Right lobe of liver (tissue), 6 donors: ENCODE data around the gene COL16A1. TPM values are rescaled to one million over a fixed set of nuclear protein-coding genes. Genes with fewer than 3 reads are reported as not detected.

Experiments
- ATAC-seq, 4 donors: fragments of 200-7000 bp; cut with Tn5 transposase; one replicate each; pipeline ENCODE4 v1.9.1; 2020; ENCODE audit warnings: mild to moderate bottlenecking in 4 of 4, moderate library complexity in 4 of 4
- DNase-seq, 3 donors: peaks; one replicate each; pipeline ENCODE4 v3.0.0-alpha.2; 2020
- H3K27ac ChIP-seq, 3 donors: fragments of 200-600 bp; one replicate each; pipeline ENCODE4 v1.8.0; 2022
- H3K27me3 ChIP-seq, 2 donors: fragments of 200-600 bp; one replicate each; pipeline ENCODE4 v1.8.0; 2022
- H3K36me3 ChIP-seq, 4 donors: fragments of 200-600 bp; sonication (generic) in 1 of 4; one replicate each; pipeline versions ENCODE4 v1.5.1 to v1.8.0; 2017 to 2022; ENCODE audit warnings: control low read depth in 1 of 4
- H3K4me1 ChIP-seq, 4 donors: fragments of 200-600 bp; sonication (generic) in 1 of 4; one replicate each; pipeline versions ENCODE4 v1.5.1 to v1.8.0; 2017 to 2022; ENCODE audit warnings: control low read depth in 1 of 4
- H3K4me3 ChIP-seq, 3 donors: fragments of 200-600 bp; one replicate each; pipeline ENCODE4 v1.8.0; 2022
- H3K9me3 ChIP-seq, 4 donors: fragments of 200-600 bp; sonication (generic) in 1 of 4; one replicate each; pipeline versions ENCODE4 v1.5.1 to v1.8.0; 2017 to 2022; ENCODE audit warnings: control low read depth in 1 of 4
- POLR2A ChIP-seq: fragments of 450-650 bp; IDR thresholded peaks from one replicate; pipeline ENCODE4 v1.6.1; 2017; ENCODE audit warnings: antibody characterized with exemption, mild to moderate bottlenecking
- WGBS: methylation state at CpG from one replicate; pipeline ENCODE4 v1.1.6; 2018; ENCODE audit warnings: low coverage, low lambda C conversion rate; ENCODE audit not compliant: insufficient coverage; ENCODE audit errors: missing lambda C conversion rate; 5-methylcytosine and 5-hydroxymethylcytosine counted together
- intact Hi-C, 2 donors: fragments of 100-400 bp; cut with DNase I; formaldehyde crosslinking; loops; one replicate each; pipeline versions ENCODE4 v1.11.2 to v1.14.1; 2022
- total RNA-seq, 6 experiments: library from RNA; depleted of rRNA in 2 of 6; stranded (reverse); fragments of >200 nt in 2 of 6; fragmentation: NEBNext Ultra II Directional in 3 of 6; extraction: Animal tissue kit (Norgen Biotek cat#: 25700) in 3 of 6; gene quantifications; one replicate each; pipeline versions ENCODE4 v1.1.0 to v1.2.4, GENCODE V29; 2016 to 2023
- TF ChIP-seq, protein P1 (sequence below), 4 donors: fragments of 200-600 bp in 3 of 4; fragments of 450-650 bp in 1 of 4; IDR thresholded peaks; one replicate each; pipeline versions ENCODE4 v1.5.1 to v1.8.0; 2016 to 2022; ENCODE audit warnings: antibody characterized with exemption in 4 of 4, mild to moderate bottlenecking in 2 of 4
- donor health status: DM: no; HTN: yes; CAD: no.
- donor health status: DM: no; HTN: no; CAD: no.
- donor health status: DM: no; HTN: no; CAD: no.
- donor health status: DM: no; HTN: yes; CAD: no.
- donor health status: DM: no; HTN: yes; CAD: no.

The COL16A1 gene
- total RNA-seq, 6 experiments from 2014 or later = 0.73 to 3.5 (median 1.9) TPM

DNA sequence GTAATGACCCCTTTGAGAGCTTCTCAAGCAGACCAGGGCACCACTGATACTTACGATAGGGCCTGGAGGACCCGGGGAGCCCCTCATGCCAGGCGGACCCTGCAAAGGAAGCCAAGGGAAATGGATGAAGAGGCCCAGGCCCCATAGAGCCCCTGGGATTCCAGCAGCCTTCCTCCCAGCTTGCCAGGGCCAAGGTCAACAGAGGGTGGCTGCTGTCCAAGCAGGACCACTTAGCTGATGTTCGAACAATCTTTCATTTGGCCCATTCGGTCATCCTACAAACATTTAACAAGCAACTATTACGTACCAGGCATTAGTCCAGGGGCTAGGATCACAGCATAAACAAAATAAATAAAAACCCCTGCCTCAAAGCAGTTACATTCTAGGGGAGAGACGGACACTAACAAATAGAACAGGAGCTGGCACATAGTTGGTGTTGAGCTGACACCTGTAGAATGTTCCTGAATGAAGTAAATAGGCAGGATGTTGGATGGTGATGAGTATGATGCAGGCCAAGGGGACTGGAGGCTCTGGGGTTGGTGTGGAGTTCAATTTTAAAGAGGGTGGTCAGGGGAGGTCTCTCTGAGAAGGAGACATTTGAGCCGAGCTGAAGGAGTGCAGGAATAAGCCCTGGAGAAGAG lies 32.1 kb downstream of the COL16A1 start:
- 44% methylated on average over 5 of the region's 8 CpGs for WGBS
- Histone ChIP-seq H3K36me3 (no peaks in the 10 kb centered on the region), H3K27ac (no peak overlapping the region), H3K27me3 (no peaks in the 10 kb centered on the region), H3K9me3 (no peaks in the 10 kb centered on the region), H3K4me1 (no peaks in the 10 kb centered on the region), H3K4me3 (no peak overlapping the region)
- ATAC-seq (no peak), DNase-seq (no peak)
- intact Hi-C loops = no loop called here
- TF ChIP-seq, protein P1, sequence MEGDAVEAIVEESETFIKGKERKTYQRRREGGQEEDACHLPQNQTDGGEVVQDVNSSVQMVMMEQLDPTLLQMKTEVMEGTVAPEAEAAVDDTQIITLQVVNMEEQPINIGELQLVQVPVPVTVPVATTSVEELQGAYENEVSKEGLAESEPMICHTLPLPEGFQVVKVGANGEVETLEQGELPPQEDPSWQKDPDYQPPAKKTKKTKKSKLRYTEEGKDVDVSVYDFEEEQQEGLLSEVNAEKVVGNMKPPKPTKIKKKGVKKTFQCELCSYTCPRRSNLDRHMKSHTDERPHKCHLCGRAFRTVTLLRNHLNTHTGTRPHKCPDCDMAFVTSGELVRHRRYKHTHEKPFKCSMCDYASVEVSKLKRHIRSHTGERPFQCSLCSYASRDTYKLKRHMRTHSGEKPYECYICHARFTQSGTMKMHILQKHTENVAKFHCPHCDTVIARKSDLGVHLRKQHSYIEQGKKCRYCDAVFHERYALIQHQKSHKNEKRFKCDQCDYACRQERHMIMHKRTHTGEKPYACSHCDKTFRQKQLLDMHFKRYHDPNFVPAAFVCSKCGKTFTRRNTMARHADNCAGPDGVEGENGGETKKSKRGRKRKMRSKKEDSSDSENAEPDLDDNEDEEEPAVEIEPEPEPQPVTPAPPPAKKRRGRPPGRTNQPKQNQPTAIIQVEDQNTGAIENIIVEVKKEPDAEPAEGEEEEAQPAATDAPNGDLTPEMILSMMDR (IDR thresholded peaks at IDR 0.05) = no peak
- TF ChIP-seq POLR2A = no peak

DNA sequence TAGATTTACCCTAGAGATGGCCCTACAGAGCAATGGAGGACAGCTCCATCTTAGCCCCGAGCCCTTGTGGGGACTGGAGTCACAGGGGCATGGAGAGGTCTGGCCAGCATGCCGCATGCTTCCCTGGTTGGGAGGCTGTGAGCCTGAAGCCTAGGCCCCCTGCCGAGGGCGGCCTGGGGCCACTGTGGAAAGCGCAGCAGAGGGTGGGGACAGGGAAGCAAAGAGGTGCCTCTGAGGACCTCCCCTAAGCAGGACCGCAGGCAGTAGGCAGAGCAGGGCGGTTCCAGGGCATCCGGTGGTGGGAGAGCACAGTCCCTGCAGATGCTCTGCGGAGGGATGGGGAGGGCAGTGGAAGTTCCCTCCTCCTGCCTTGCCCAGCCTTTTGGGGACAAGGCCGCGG lies 32.7 kb downstream of the COL16A1 start:
- H3K9me3 ChIP-seq = no peaks in the 10 kb centered on the region
- ATAC-seq = no peak
- no peak overlapping the region for H3K27ac ChIP-seq
- no peaks in the 10 kb centered on the region for H3K36me3 ChIP-seq
- DNase-seq = no peak
- no peak overlapping the region for H3K4me3 ChIP-seq
- intact Hi-C loops = no loop called here
- TF ChIP-seq POLR2A = no peak
- TF ChIP-seq, protein P1 (IDR thresholded peaks at IDR 0.05) = no peak
- 40% methylated on average over 1 of the region's 11 CpGs for WGBS
- no peaks in the 10 kb centered on the region for H3K4me1 ChIP-seq
- no peaks in the 10 kb centered on the region for H3K27me3 ChIP-seq

- intact Hi-C loops = no loop called here
- TF ChIP-seq, protein P1 (IDR thresholded peaks at IDR 0.05) = no peak
- no peak for TF ChIP-seq POLR2A
- no peak overlapping the region for H3K27ac ChIP-seq
- H3K27me3 ChIP-seq = no peaks in the 10 kb centered on the region
- no peaks in the 10 kb centered on the region for H3K9me3 ChIP-seq
- no peak for ATAC-seq
- DNase-seq = no peak
- H3K4me3 ChIP-seq = peak overlapping the region in 1 of 3 donors; percentile 0
- no peaks in the 10 kb centered on the region for H3K36me3 ChIP-seq
- 37% methylated on average over 4 of the region's 6 CpGs for WGBS
- no peaks in the 10 kb centered on the region for H3K4me1 ChIP-seq
Observed at GRCh38 chr1:31670593-31670964, 33.2 kb downstream of the COL16A1 start.

GRCh38 chr1:31669786-31670592 lies 33.8 kb downstream of the COL16A1 start:
- Histone ChIP-seq H3K27me3 (no peaks in the 10 kb centered on the region), H3K27ac (no peak overlapping the region), H3K36me3 (no peaks in the 10 kb centered on the region), H3K4me3 (peak overlapping the region in 2 of 3 donors; percentile 0 to 3), H3K9me3 (no peaks in the 10 kb centered on the region), H3K4me1 (no peaks in the 10 kb centered on the region)
- TF ChIP-seq POLR2A = no peak
- intact Hi-C loops = loop anchor here in 1 of 2 donors (10.0 kb wide), 1 partner anchor 45 kb away; no protein-coding TSS in a partner anchor
- 9% methylated on average over 29 of the region's 30 CpGs for WGBS
- DNase-seq (peak; percentile 76 to 88 (median 87)), ATAC-seq (peak; percentile 68 to 85 (median 74))

- Histone ChIP-seq H3K36me3 (no peaks in the 10 kb centered on the region), H3K4me1 (no peaks in the 10 kb centered on the region), H3K27me3 (no peaks in the 10 kb centered on the region), H3K9me3 (no peaks in the 10 kb centered on the region), H3K27ac (no peak overlapping the region), H3K4me3 (no peak overlapping the region)
- no peak for ATAC-seq
- WGBS = 41% methylated on average over 5 of the region's 7 CpGs
- DNase-seq = no peak
- TF ChIP-seq POLR2A = no peak
- TF ChIP-seq, protein P1 (IDR thresholded peaks at IDR 0.05) = no peak
- intact Hi-C loops = loop anchor here in 1 of 2 donors (10.0 kb wide), 1 partner anchor 45 kb away; no protein-coding TSS in a partner anchor
Observed at GRCh38 chr1:31669433-31669785, 34.4 kb downstream of the COL16A1 start.
